Suprapubic skin (tissue), 4 donors: Measurements from ENCODE around the gene GDF2. TPM values are rescaled to one million over a fixed set of nuclear protein-coding genes. Genes with fewer than 3 reads are reported as not detected.

Experiments
- DNase-seq, 2 donors: peaks; one replicate each; pipeline ENCODE4 v3.0.0-alpha.2; 2019; ENCODE audit warnings: low spot score in 2 of 2
- H3K27ac ChIP-seq: fragments of 200-600 bp; sonication (generic); one replicate; pipeline ENCODE4 v1.5.1; 2019
- H3K27me3 ChIP-seq: fragments of 200-600 bp; sonication (generic); one replicate; pipeline ENCODE4 v1.5.1; 2019
- H3K36me3 ChIP-seq: fragments of 200-600 bp; sonication (generic); one replicate; pipeline ENCODE4 v1.5.1; 2019
- H3K4me1 ChIP-seq: fragments of 200-600 bp; sonication (generic); one replicate; pipeline ENCODE4 v1.5.1; 2019
- H3K4me3 ChIP-seq: fragments of 200-600 bp; sonication (generic); one replicate; pipeline ENCODE4 v1.5.1; 2019; ENCODE audit warnings: mild to moderate bottlenecking
- H3K9me3 ChIP-seq: fragments of 200-600 bp; sonication (generic); one replicate; pipeline ENCODE4 v1.5.1; 2019
- EP300 ChIP-seq: sonication (generic); formaldehyde crosslinking; IDR thresholded peaks from one replicate; pipeline ENCODE4 v1.6.1; 2017; ENCODE audit warnings: antibody characterized with exemption
- POLR2A ChIP-seq, 2 donors: fragments of 450-650 bp; IDR thresholded peaks; one replicate each; pipeline ENCODE4 v1.6.1; 2017; ENCODE audit warnings: antibody characterized with exemption in 2 of 2, mild to moderate bottlenecking in 2 of 2, moderate library complexity in 2 of 2
- POLR2AphosphoS5 ChIP-seq, 3 donors: sonication (generic); formaldehyde crosslinking; IDR thresholded peaks; one replicate each; pipeline ENCODE4 v1.6.1; 2017; ENCODE audit warnings: antibody characterized with exemption in 3 of 3
- WGBS: methylation state at CpG from one replicate; pipeline ENCODE4 v1.1.5; 2018; 5-methylcytosine and 5-hydroxymethylcytosine counted together
- total RNA-seq, 4 donors: library from RNA; depleted of rRNA; stranded (reverse); fragments of >200 nt; gene quantifications; one replicate each; pipeline ENCODE4 v1.1.0, GENCODE V29; 2016
- TF ChIP-seq, protein P1 (sequence below), 2 donors: fragments of 200-600 bp in 1 of 2; fragments of 450-650 bp in 1 of 2; sonication (generic) in 1 of 2; IDR thresholded peaks; one replicate each; pipeline ENCODE4 v1.5.1; 2016 to 2019; ENCODE audit warnings: antibody characterized with exemption in 2 of 2, mild to moderate bottlenecking in 1 of 2, moderate library complexity in 1 of 2

The GDF2 gene
- total RNA-seq, 4 donors from 2014 or later, result not detected

DNA sequence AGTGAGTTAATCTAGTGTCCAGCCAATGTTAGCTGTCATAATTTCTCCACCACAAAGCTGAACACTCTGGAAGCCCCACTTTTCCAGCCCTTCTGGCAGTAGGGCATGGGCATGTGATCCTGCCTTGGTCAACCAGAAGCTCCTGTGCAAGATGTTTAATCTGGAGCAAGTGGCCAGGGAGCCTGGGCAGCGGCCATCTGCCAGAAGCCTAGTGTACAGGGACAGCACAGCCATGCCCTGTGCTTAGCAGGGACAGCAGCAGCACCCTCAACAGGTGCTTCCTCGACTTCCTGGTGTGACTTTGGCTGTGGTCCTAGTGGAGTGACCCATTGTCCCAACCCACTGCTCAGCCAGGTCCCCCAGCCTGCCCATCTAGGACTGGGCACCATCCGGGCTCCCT lies 36.2 kb downstream of the GDF2 start:
- TF ChIP-seq POLR2A (IDR thresholded peaks at IDR 0.05) (no peak), EP300 (no peak), POLR2AphosphoS5 (IDR thresholded peaks at IDR 0.05) (no peak)
- TF ChIP-seq, protein P1, sequence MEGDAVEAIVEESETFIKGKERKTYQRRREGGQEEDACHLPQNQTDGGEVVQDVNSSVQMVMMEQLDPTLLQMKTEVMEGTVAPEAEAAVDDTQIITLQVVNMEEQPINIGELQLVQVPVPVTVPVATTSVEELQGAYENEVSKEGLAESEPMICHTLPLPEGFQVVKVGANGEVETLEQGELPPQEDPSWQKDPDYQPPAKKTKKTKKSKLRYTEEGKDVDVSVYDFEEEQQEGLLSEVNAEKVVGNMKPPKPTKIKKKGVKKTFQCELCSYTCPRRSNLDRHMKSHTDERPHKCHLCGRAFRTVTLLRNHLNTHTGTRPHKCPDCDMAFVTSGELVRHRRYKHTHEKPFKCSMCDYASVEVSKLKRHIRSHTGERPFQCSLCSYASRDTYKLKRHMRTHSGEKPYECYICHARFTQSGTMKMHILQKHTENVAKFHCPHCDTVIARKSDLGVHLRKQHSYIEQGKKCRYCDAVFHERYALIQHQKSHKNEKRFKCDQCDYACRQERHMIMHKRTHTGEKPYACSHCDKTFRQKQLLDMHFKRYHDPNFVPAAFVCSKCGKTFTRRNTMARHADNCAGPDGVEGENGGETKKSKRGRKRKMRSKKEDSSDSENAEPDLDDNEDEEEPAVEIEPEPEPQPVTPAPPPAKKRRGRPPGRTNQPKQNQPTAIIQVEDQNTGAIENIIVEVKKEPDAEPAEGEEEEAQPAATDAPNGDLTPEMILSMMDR (IDR thresholded peaks at IDR 0.05), result no peak
- peak; percentile 19 to 70 for DNase-seq
- Histone ChIP-seq H3K9me3 (no peaks in the 10 kb centered on the region), H3K27ac (no peak overlapping the region), H3K36me3 (no peaks in the 10 kb centered on the region), H3K4me1 (no peaks in the 10 kb centered on the region), H3K4me3 (no peak overlapping the region), H3K27me3 (no peaks in the 10 kb centered on the region)
- 86% methylated on average over 2 of the region's 3 CpGs for WGBS

DNA sequence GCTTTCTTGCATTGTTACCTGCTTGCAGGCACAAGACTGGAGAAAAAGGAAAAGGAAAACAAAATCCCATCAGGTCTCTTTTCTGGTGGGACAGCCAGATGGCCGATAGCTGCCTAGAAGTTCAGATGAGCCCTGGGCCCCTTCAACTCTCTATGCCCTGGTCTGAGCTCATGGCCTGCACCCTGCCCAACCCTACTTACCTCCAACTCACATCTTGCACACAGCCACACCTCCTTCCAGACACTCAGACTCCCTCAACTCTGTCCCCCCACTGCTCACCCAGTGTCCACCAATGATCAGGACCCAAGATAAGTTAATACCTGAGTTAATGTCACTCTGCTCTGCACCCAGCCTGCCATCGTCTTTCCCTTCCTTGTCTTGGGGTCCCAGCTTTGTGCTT lies 36.8 kb downstream of the GDF2 start:
- TF ChIP-seq EP300 (no peak), POLR2AphosphoS5 (IDR thresholded peaks at IDR 0.05) (no peak), POLR2A (IDR thresholded peaks at IDR 0.05) (no peak)
- TF ChIP-seq, protein P1 (IDR thresholded peaks at IDR 0.05), result no peak
- no peaks in the 10 kb centered on the region for H3K36me3 ChIP-seq
- no peaks in the 10 kb centered on the region for H3K27me3 ChIP-seq
- H3K4me3 ChIP-seq, result no peak overlapping the region
- DNase-seq, result peak; percentile 27 to 50
- no peak overlapping the region for H3K27ac ChIP-seq
- H3K4me1 ChIP-seq, result no peaks in the 10 kb centered on the region
- H3K9me3 ChIP-seq, result no peaks in the 10 kb centered on the region
- 81% methylated on average over 2 of the region's 2 CpGs for WGBS

DNA sequence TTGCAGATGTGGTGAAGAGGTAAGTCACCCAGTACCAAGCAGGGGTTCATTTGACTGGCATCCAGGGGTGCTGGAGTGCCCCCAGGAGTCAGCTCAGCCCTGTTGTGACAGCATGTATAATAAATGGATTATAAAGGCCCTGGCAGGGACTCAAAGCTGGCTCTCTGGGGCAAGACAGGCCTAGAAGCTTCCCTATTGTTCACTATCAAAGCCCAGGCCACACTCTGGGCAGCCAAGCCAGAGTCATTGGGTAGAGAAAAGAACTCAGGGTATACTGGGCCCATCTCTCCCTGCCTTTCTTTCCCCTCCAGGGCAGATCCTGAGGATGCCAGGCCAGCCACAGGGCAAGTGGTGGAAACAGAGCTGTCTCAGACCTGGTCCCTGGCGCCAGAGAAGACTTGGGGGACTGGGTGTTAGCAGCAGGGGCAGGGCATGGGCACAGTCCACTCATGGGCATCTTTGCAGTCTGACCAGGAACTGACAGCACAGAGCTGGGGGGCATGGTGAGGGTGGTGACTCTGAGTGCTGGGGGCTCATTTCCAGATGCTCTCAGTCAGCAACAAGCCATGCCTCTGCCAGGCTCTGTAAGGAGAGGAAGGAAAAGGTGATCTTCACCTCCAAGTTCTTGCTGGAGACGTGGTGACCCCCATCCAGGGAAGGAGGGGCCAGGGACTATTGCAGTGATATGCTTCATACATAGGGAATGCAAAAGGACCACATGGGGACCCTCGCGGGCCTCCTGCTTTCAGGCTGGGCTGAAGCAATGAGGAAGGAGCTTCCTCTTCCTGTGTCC lies 37.6 kb downstream of the GDF2 start:
- no peak overlapping the region for H3K4me3 ChIP-seq
- TF ChIP-seq POLR2AphosphoS5 (IDR thresholded peaks at IDR 0.05) (no peak), POLR2A (IDR thresholded peaks at IDR 0.05) (no peak), EP300 (no peak)
- TF ChIP-seq, protein P1 (IDR thresholded peaks at IDR 0.05), result no peak
- no peaks in the 10 kb centered on the region for H3K27me3 ChIP-seq
- peak; percentile 44 to 54 for DNase-seq
- H3K4me1 ChIP-seq, result no peaks in the 10 kb centered on the region
- H3K36me3 ChIP-seq, result no peaks in the 10 kb centered on the region
- WGBS, result 70% methylated on average over 4 of the region's 4 CpGs
- no peaks in the 10 kb centered on the region for H3K9me3 ChIP-seq
- no peak overlapping the region for H3K27ac ChIP-seq

DNA sequence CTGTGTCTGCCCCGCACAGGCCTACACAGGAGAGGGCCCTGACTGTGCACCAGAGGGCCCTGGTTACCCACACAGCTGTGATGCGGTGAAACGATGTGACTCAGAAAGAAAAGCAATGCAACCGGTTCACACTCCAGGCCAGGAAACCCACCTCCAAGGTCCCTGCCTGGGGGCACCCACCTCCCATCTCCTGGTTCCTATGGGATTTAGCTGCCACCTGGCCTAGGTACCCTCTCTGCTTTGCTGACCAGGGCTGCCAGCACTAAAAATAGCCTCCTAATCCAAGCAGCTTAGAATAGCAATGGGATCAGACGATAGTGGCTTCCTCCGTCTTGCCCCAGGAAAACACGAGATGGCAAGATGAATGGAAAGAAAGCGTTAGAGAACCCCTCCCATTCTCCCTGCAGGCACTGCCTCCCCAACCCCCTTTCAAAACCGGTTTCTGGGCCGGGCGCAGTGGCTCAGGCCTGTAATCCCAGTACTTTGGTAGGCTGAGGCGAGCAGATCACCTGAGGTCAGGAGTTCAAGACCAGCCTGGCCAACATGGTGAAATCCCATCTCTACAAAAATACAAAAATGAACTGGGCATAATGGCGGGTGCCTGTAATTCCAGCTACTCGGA lies 38.3 kb downstream of the GDF2 start:
- WGBS, result 62% methylated on average over 13 of the region's 14 CpGs
- no peaks in the 10 kb centered on the region for H3K27me3 ChIP-seq
- DNase-seq, result peak; percentile 51 to 53
- no peaks in the 10 kb centered on the region for H3K9me3 ChIP-seq
- H3K4me3 ChIP-seq, result no peak overlapping the region
- no peak overlapping the region for H3K27ac ChIP-seq
- no peaks in the 10 kb centered on the region for H3K4me1 ChIP-seq
- TF ChIP-seq POLR2A (IDR thresholded peaks at IDR 0.05), result no peak
- H3K36me3 ChIP-seq, result no peaks in the 10 kb centered on the region

DNA sequence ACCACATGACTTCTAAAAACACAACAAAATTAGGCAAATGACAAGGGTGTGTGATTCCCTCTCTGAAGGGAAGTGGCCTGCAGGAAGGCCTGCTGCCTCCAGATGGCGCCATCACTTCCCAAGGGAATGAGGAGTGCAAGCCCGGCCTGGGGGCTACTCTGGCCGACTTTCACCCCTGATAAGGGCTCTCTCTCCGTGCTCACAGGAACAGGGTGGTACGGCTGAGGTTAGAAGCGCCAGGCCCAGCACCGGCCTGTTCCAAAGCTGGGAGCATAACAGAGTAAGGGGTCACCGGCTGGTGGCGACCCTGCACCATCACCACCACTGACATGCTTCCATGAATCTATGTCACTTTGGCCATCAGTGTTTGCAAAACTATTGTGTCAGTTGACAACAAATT lies 39.0 kb downstream of the GDF2 start:
- DNase-seq, result peak; percentile 60 to 73
- TF ChIP-seq, protein P1 (IDR thresholded peaks at IDR 0.05), result peak; percentile 5 to 73
- TF ChIP-seq POLR2A (IDR thresholded peaks at IDR 0.05), result no peak
- Histone ChIP-seq H3K4me3 (no peak overlapping the region), H3K4me1 (no peaks in the 10 kb centered on the region), H3K27me3 (no peaks in the 10 kb centered on the region), H3K36me3 (no peaks in the 10 kb centered on the region), H3K27ac (no peak overlapping the region), H3K9me3 (no peaks in the 10 kb centered on the region)
- WGBS, result 50% methylated on average over 7 of the region's 9 CpGs
